CD4-positive, alpha-beta T cell treated with Interleukin-4 for 1 hour (primary cell): ENCODE data around the gene BORCS5.
"Not testable (repeated sequence)": the region's sequence is repeated elsewhere in the genome, so short reads cannot be mapped to it uniquely, and the experiment has no call there.

Source experiments
- DNase-seq, 2 donors: peaks; one replicate each; pipeline ENCODE4 v3.0.0-alpha.2; 2020 to 2022

Gene BORCS5

GRCh38 chr12:12467264-12467663 lies 110.4 kb downstream of the BORCS5 start:
- peak; percentile 45 to 61 for DNase-seq

- DNase-seq: peak; percentile 85 to 88
These were observed 110.9 kb downstream of the BORCS5 start for GRCh38 chr12:12467688-12468261.

- DNase-seq: no peak
These were observed 111.7 kb downstream of the BORCS5 start for GRCh38 chr12:12468575-12468974.

GRCh38 chr12:12469386-12469785 lies 112.5 kb downstream of the BORCS5 start:
- no peak for DNase-seq

GRCh38 chr12:12470751-12471306 lies 114.0 kb downstream of the BORCS5 start:
- DNase-seq: no peak

- not testable (repeated sequence) for DNase-seq
These were observed 115.4 kb downstream of the BORCS5 start for GRCh38 chr12:12471982-12472961.

GRCh38 chr12:12473223-12473622 lies 116.3 kb downstream of the BORCS5 start:
- DNase-seq: no peak

- peak; percentile 49 to 73 for DNase-seq
These were observed 117.6 kb downstream of the BORCS5 start for GRCh38 chr12:12474471-12474928.

GRCh38 chr12:12474931-12475795 lies 118.3 kb downstream of the BORCS5 start:
- peak; percentile 65 to 91 for DNase-seq

- DNase-seq: no peak
These were observed 120.1 kb downstream of the BORCS5 start for GRCh38 chr12:12476857-12477531.

- no peak for DNase-seq
These were observed 120.6 kb downstream of the BORCS5 start for GRCh38 chr12:12477532-12477890.

GRCh38 chr12:12480074-12480473 lies 123.2 kb downstream of the BORCS5 start:
- no peak for DNase-seq

- peak in 1 of 2 donors; percentile 69 for DNase-seq
These were observed 124.8 kb downstream of the BORCS5 start for GRCh38 chr12:12481631-12482030.

GRCh38 chr12:12482150-12482761 lies 125.4 kb downstream of the BORCS5 start:
- peak; percentile 64 to 90 for DNase-seq

GRCh38 chr12:12482959-12483358 lies 126.1 kb downstream of the BORCS5 start:
- peak in 1 of 2 donors; percentile 45 for DNase-seq

GRCh38 chr12:12483438-12483837 lies 126.6 kb downstream of the BORCS5 start:
- DNase-seq: peak in 1 of 2 donors; percentile 47

GRCh38 chr12:12486661-12487240 lies 129.9 kb downstream of the BORCS5 start:
- peak in 1 of 2 donors; percentile 31 for DNase-seq

- no peak for DNase-seq
These were observed 130.6 kb downstream of the BORCS5 start for GRCh38 chr12:12487490-12487889.

GRCh38 chr12:12488296-12488695 lies 131.4 kb downstream of the BORCS5 start:
- no peak for DNase-seq

GRCh38 chr12:12488823-12489550 lies 132.1 kb downstream of the BORCS5 start:
- DNase-seq: no peak
